HG02759 (cell line): Measurements from ENCODE around the gene TBX20.
A peak's percentile ranks its signal among the peaks of the same experiment; 100 is the strongest.
"Not testable (repeated sequence)": the region's sequence is repeated elsewhere in the genome, so short reads cannot be mapped to it uniquely, and the experiment has no call there.

Experiments used
- ATAC-seq: cut with Tn5 transposase; IDR thresholded peaks from one replicate; pipeline ENCODE4 v1.9.1; 2021; ENCODE audit warnings: mild to moderate bottlenecking, moderate library complexity; ENCODE audit not compliant: unreplicated experiment

The TBX20 gene

GRCh38 chr7:35255443-35256255, 1.7 kb upstream of the TBX20 start:
- ATAC-seq: no peak

GRCh38 chr7:35254496-35255442, 869 bp upstream of the TBX20 start:
- ATAC-seq: no peak

- no peak for ATAC-seq
These were observed 515 bp downstream of the TBX20 start for GRCh38 chr7:35253460-35253709.

- no peak for ATAC-seq
These were observed 1.1 kb downstream of the TBX20 start for GRCh38 chr7:35252612-35253459.

GRCh38 chr7:35251606-35252310, 2.1 kb downstream of the TBX20 start:
- no peak for ATAC-seq

- no peak for ATAC-seq
These were observed 3.0 kb downstream of the TBX20 start for GRCh38 chr7:35250941-35251340.

- ATAC-seq: no peak
These were observed 3.4 kb downstream of the TBX20 start for GRCh38 chr7:35250452-35250851.

GRCh38 chr7:35249537-35249907, 4.4 kb downstream of the TBX20 start:
- ATAC-seq: no peak

GRCh38 chr7:35248576-35249536, 5.0 kb downstream of the TBX20 start:
- no peak for ATAC-seq

- ATAC-seq: no peak
These were observed 7.1 kb downstream of the TBX20 start for GRCh38 chr7:35246819-35247218.

GRCh38 chr7:35241884-35242283, 12.0 kb downstream of the TBX20 start:
- no peak for ATAC-seq

- no peak for ATAC-seq
These were observed 12.5 kb downstream of the TBX20 start for GRCh38 chr7:35241436-35241835.

GRCh38 chr7:35241008-35241407, 12.9 kb downstream of the TBX20 start:
- not testable (repeated sequence) for ATAC-seq

GRCh38 chr7:35238456-35238855, 15.4 kb downstream of the TBX20 start:
- not testable (repeated sequence) for ATAC-seq

GRCh38 chr7:35232994-35233393, 20.9 kb downstream of the TBX20 start:
- ATAC-seq: no peak

- not testable (repeated sequence) for ATAC-seq
These were observed 22.7 kb downstream of the TBX20 start for GRCh38 chr7:35231221-35231620.

- ATAC-seq: not testable (repeated sequence)
These were observed 24.7 kb downstream of the TBX20 start for GRCh38 chr7:35229116-35229780.

GRCh38 chr7:35228496-35229051, 25.3 kb downstream of the TBX20 start:
- ATAC-seq: peak; percentile 66

GRCh38 chr7:35227438-35227837, 26.5 kb downstream of the TBX20 start:
- not testable (repeated sequence) for ATAC-seq
